Endothelial cell of umbilical vein (primary cell): Measurements from ENCODE around the gene HSD17B14.

Source experiments
- CTCF ChIP-seq, 2 donors: IDR thresholded peaks; 1 replicate in 1 of 2; 2 replicates in 1 of 2; pipeline ENCODE4 v1.5.1; 2011; ENCODE audit warnings: low read length in 2 of 2, mild to moderate bottlenecking in 2 of 2, moderate library complexity in 2 of 2, control low read depth in 1 of 2, inconsistent platforms in 1 of 2, low read depth in 1 of 2; ENCODE audit not compliant: insufficient read depth in 1 of 2; ENCODE audit errors: extremely low read depth in 1 of 2
- EZH2 ChIP-seq: IDR thresholded peaks from 2 replicates; pipeline ENCODE4 v1.6.1; 2012; ENCODE audit warnings: borderline replicate concordance, low read depth, mild to moderate bottlenecking, moderate library complexity, low read length, inconsistent platforms; ENCODE audit not compliant: severe bottlenecking
- POLR2A ChIP-seq: IDR thresholded peaks from 2 replicates; pipeline ENCODE4 v1.6.1; 2012; ENCODE audit warnings: low read depth, mild to moderate bottlenecking, control low read depth, low read length
- POLR2AphosphoS5 ChIP-seq: IDR thresholded peaks from 2 replicates; pipeline ENCODE4 v1.6.1; 2012; ENCODE audit warnings: low read depth, mild to moderate bottlenecking, control low read depth, low read length, moderate library complexity; ENCODE audit not compliant: insufficient read depth

- TF ChIP-seq POLR2AphosphoS5: no peak
- TF ChIP-seq POLR2A: no peak
- no peak for TF ChIP-seq CTCF (IDR thresholded peaks at IDR 0.05; ENCODE audit: extremely low read depth in 1 of 2, insufficient read depth in 1 of 2, low read depth in 1 of 2, low read length in 2 of 2)
- TF ChIP-seq EZH2: no peak
Observed at GRCh38 chr19:48853483-48853882, 17.2 kb upstream of the HSD17B14 start.
